HG03097 (cell line): ENCODE measurements around the gene ANKDD1A.

Source experiments
- ATAC-seq: cut with Tn5 transposase; IDR thresholded peaks from one replicate; pipeline ENCODE4 v1.9.1; 2021; ENCODE audit not compliant: unreplicated experiment, low FRiP score

ANKDD1A gene

GRCh38 chr15:64894395-64895056 lies 17.2 kb upstream of the ANKDD1A start:
- ATAC-seq: peak; percentile 22

GRCh38 chr15:64895285-64896065 lies 16.2 kb upstream of the ANKDD1A start:
- ATAC-seq: peak; percentile 23

GRCh38 chr15:64896371-64897069 lies 15.2 kb upstream of the ANKDD1A start:
- no peak for ATAC-seq

GRCh38 chr15:64897345-64897985 lies 14.2 kb upstream of the ANKDD1A start:
- ATAC-seq: no peak

GRCh38 chr15:64898406-64898805 lies 13.3 kb upstream of the ANKDD1A start:
- no peak for ATAC-seq

GRCh38 chr15:64901141-64901540 lies 10.6 kb upstream of the ANKDD1A start:
- no peak for ATAC-seq

- ATAC-seq: no peak
These were observed 9.8 kb upstream of the ANKDD1A start for GRCh38 chr15:64901914-64902313.

GRCh38 chr15:64902863-64903262 lies 8.8 kb upstream of the ANKDD1A start:
- no peak for ATAC-seq

- no peak for ATAC-seq
These were observed 8.3 kb upstream of the ANKDD1A start for GRCh38 chr15:64903326-64903950.

- ATAC-seq: no peak
These were observed 7.5 kb upstream of the ANKDD1A start for GRCh38 chr15:64904189-64904588.

- ATAC-seq: no peak
These were observed 6.4 kb upstream of the ANKDD1A start for GRCh38 chr15:64905119-64905831.

GRCh38 chr15:64905941-64906340 lies 5.8 kb upstream of the ANKDD1A start:
- ATAC-seq: no peak

GRCh38 chr15:64906402-64906801 lies 5.3 kb upstream of the ANKDD1A start:
- no peak for ATAC-seq

GRCh38 chr15:64907991-64908390 lies 3.7 kb upstream of the ANKDD1A start:
- no peak for ATAC-seq

GRCh38 chr15:64909546-64909945 lies 2.2 kb upstream of the ANKDD1A start:
- ATAC-seq: no peak

GRCh38 chr15:64912379-64913325 lies 950 bp downstream of the ANKDD1A start:
- ATAC-seq: no peak

GRCh38 chr15:64915518-64916227 lies 4.0 kb downstream of the ANKDD1A start:
- ATAC-seq: no peak

- no peak for ATAC-seq
These were observed 4.7 kb downstream of the ANKDD1A start for GRCh38 chr15:64916365-64916764.
